Nephron progenitor cell (in vitro differentiated cells): ENCODE measurements around the gene ACRV1.

ENCODE experiments used
- DNase-seq: peaks from one replicate; pipeline ENCODE4 v3.0.0; 2021
- H3K27ac Mint-ChIP-seq: 2 replicates; pipeline ENCODE4 v1.8.0; 2021; ENCODE audit warnings: mild to moderate bottlenecking, moderate library complexity, mixed read lengths
- H3K27me3 Mint-ChIP-seq: 2 replicates; pipeline ENCODE4 v1.8.0; 2021; ENCODE audit warnings: mild to moderate bottlenecking, low read depth, mixed read lengths; ENCODE audit not compliant: poor library complexity
- H3K36me3 Mint-ChIP-seq: 2 replicates; pipeline ENCODE4 v1.8.0; 2021; ENCODE audit warnings: low read depth, mixed read lengths
- H3K4me1 Mint-ChIP-seq: 2 replicates; pipeline ENCODE4 v1.8.0; 2021; ENCODE audit warnings: mixed read lengths
- H3K4me3 Mint-ChIP-seq: 2 replicates; pipeline ENCODE4 v1.8.0; 2021; ENCODE audit warnings: mild to moderate bottlenecking, moderate library complexity, mixed read lengths
- H3K9me3 Mint-ChIP-seq: 2 replicates; pipeline ENCODE4 v1.8.0; 2021; ENCODE audit warnings: mild to moderate bottlenecking, moderate library complexity, mixed read lengths
- TF ChIP-seq, protein P1 (sequence below): fragments of 200-600 bp; sonication (generic); IDR thresholded peaks from 2 replicates; pipeline ENCODE4 v1.5.0; 2021; ENCODE audit warnings: antibody characterized with exemption

ACRV1 gene

DNA sequence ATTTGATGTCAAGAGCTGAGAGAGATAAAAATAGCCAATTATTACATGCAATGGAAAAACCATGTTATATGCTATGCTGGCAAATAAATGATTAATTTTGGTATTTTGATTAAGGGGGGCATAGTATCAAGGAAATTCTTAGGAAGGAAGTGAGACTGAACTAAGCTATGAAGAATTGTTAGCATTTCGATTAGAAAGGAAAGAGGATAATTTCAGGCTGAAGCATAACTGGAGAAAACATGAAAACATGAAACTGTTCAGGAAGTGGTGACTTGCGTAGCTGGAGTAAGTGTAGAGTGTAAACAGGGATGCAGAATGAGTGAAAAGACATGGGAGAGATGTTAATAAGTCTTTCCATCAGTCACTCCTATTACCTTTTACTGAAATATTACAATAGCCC, 6.4 kb downstream of the ACRV1 start:
- Mint-ChIP-seq H3K36me3 (peaks cover 41% of the 10 kb centered on the region), H3K27me3 (no peaks in the 10 kb centered on the region), H3K27ac (no peak overlapping the region), H3K4me3 (no peak overlapping the region), H3K9me3 (no peaks in the 10 kb centered on the region), H3K4me1 (no peaks in the 10 kb centered on the region)
- TF ChIP-seq, protein P1, sequence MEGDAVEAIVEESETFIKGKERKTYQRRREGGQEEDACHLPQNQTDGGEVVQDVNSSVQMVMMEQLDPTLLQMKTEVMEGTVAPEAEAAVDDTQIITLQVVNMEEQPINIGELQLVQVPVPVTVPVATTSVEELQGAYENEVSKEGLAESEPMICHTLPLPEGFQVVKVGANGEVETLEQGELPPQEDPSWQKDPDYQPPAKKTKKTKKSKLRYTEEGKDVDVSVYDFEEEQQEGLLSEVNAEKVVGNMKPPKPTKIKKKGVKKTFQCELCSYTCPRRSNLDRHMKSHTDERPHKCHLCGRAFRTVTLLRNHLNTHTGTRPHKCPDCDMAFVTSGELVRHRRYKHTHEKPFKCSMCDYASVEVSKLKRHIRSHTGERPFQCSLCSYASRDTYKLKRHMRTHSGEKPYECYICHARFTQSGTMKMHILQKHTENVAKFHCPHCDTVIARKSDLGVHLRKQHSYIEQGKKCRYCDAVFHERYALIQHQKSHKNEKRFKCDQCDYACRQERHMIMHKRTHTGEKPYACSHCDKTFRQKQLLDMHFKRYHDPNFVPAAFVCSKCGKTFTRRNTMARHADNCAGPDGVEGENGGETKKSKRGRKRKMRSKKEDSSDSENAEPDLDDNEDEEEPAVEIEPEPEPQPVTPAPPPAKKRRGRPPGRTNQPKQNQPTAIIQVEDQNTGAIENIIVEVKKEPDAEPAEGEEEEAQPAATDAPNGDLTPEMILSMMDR = no peak
- no peak for DNase-seq

- no peak for DNase-seq
- no peaks in the 10 kb centered on the region for H3K27me3 Mint-ChIP-seq
- no peaks in the 10 kb centered on the region for H3K4me1 Mint-ChIP-seq
- no peak overlapping the region for H3K27ac Mint-ChIP-seq
- TF ChIP-seq, protein P1 = no peak
- no peak overlapping the region for H3K4me3 Mint-ChIP-seq
- H3K9me3 Mint-ChIP-seq = peaks cover 15% of the 10 kb centered on the region
- H3K36me3 Mint-ChIP-seq = peaks cover 43% of the 10 kb centered on the region
Measured at GRCh38 chr11:125671561-125671960, 9.1 kb downstream of the ACRV1 start.

DNA sequence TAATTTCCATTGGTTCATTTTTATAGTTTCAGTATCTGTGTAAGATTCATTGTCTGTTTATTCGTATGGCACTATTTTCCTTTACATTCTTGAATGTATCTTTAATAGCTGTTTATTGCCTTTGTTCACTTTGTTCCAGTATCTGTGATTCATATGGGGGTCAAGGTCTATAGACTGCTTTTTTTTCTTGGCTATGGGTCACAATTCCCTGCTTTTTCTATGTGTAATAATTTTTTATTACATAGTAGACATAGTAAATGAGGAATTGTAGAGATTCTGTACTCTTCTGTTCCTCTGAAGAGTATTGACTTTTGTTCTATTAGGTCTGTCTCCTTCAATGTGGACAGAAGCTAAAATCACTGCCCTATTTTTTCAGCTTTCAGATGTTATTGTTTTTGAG, 10.5 kb downstream of the ACRV1 start:
- TF ChIP-seq, protein P1 = no peak
- Mint-ChIP-seq H3K27ac (no peak overlapping the region), H3K9me3 (peaks cover 28% of the 10 kb centered on the region), H3K4me3 (no peak overlapping the region), H3K27me3 (no peaks in the 10 kb centered on the region), H3K36me3 (peaks cover 52% of the 10 kb centered on the region), H3K4me1 (no peaks in the 10 kb centered on the region)
- DNase-seq = no peak

DNA sequence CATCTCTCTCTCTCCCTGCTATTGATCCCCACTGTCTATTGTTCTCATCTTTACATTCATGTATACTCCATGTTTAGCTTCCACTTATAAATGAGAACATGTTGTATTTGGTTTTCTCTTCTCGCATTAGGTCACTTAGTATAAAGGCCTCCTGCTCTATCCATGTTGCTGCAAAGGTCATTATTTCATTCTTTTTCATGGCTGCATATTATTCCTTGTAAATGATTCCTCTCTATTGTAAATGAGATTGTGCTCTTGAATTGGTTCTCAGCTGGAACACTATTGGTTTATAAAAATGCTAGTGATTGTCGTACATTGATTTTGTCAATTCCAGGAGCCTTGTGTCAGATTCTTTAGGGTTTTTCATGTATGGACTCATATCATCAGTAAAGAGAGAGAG, 13.5 kb downstream of the ACRV1 start:
- Mint-ChIP-seq H3K27ac (no peak overlapping the region), H3K36me3 (peaks cover 82% of the 10 kb centered on the region), H3K27me3 (no peaks in the 10 kb centered on the region)

DNA sequence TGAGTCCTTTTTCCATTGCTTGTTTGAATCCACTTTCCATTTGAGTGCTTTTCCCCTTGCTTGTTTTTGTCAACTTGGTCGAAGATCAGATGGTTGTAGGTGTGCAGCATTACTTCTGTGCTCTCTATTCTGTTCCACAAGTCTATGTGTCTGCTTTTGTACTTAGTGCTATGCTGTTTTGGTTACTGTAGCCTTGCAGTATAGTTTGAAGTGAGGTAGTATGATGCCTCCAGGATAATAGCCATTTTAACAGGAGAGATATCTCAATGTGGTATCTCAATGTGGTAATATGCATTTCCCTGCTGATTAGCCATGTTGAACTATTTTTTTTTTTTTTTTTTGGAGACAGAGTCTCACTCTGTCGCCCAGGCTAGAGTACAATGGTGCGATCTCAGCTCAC, 16.7 kb downstream of the ACRV1 start:
- TF ChIP-seq, protein P1 = no peak
- Mint-ChIP-seq H3K27ac (no peak overlapping the region), H3K4me1 (no peaks in the 10 kb centered on the region), H3K36me3 (peaks cover 88% of the 10 kb centered on the region), H3K4me3 (no peak overlapping the region), H3K9me3 (peaks cover 53% of the 10 kb centered on the region), H3K27me3 (no peaks in the 10 kb centered on the region)
- DNase-seq = no peak

More for the DNA sequence above, 13.5 kb downstream of the ACRV1 start:
- peaks cover 53% of the 10 kb centered on the region for H3K9me3 Mint-ChIP-seq
- no peak overlapping the region for H3K4me3 Mint-ChIP-seq
- H3K4me1 Mint-ChIP-seq = no peaks in the 10 kb centered on the region
- no peak for DNase-seq
- TF ChIP-seq, protein P1 = no peak

DNA sequence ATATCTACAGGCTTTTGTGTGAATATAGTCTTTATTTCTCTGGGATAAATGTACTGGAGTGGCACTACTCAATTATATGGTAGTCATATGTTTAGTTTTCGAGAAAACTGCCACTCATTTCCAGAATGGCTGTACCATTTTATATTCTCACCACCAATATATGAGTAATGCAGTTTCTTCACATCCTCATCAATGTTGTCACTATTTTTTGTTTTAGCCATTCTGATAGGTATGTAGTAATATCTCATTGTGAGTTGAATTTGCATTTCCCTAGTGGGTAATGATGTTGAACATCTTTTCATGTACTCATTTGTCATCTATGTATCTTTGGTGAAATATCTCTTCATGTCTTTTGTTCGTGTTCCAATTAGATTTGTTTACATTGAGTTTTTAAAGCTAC, 18.0 kb downstream of the ACRV1 start:
- H3K27me3 Mint-ChIP-seq = no peaks in the 10 kb centered on the region
- H3K4me1 Mint-ChIP-seq = no peaks in the 10 kb centered on the region
- H3K36me3 Mint-ChIP-seq = peaks cover 89% of the 10 kb centered on the region

More for the DNA sequence above, 18.0 kb downstream of the ACRV1 start:
- peaks cover 49% of the 10 kb centered on the region for H3K9me3 Mint-ChIP-seq
- H3K4me3 Mint-ChIP-seq = no peak overlapping the region
- H3K27ac Mint-ChIP-seq = no peak overlapping the region
- TF ChIP-seq, protein P1 = no peak
- no peak for DNase-seq
